Activated naive CD8-positive, alpha-beta T cell (primary cell): Measurements from ENCODE around the gene PEAR1.
A peak's percentile ranks its signal among the peaks of the same experiment; 100 is the strongest.

ENCODE experiments used
- H3K27ac Mint-ChIP-seq: one replicate; pipeline ENCODE4 v1.8.0; 2021; ENCODE audit warnings: mixed read lengths
- H3K27me3 Mint-ChIP-seq: one replicate; pipeline ENCODE4 v1.8.0; 2021; ENCODE audit warnings: mixed read lengths
- H3K36me3 Mint-ChIP-seq: one replicate; pipeline ENCODE4 v1.8.0; 2021; ENCODE audit warnings: mixed read lengths
- H3K4me1 Mint-ChIP-seq: one replicate; pipeline ENCODE4 v1.8.0; 2021; ENCODE audit warnings: low read depth, mixed read lengths
- H3K4me3 Mint-ChIP-seq: one replicate; pipeline ENCODE4 v1.8.0; 2021; ENCODE audit warnings: mild to moderate bottlenecking, mixed read lengths
- H3K9me3 Mint-ChIP-seq: one replicate; pipeline ENCODE4 v1.8.0; 2021; ENCODE audit warnings: low read depth, mixed read lengths

The PEAR1 gene

DNA sequence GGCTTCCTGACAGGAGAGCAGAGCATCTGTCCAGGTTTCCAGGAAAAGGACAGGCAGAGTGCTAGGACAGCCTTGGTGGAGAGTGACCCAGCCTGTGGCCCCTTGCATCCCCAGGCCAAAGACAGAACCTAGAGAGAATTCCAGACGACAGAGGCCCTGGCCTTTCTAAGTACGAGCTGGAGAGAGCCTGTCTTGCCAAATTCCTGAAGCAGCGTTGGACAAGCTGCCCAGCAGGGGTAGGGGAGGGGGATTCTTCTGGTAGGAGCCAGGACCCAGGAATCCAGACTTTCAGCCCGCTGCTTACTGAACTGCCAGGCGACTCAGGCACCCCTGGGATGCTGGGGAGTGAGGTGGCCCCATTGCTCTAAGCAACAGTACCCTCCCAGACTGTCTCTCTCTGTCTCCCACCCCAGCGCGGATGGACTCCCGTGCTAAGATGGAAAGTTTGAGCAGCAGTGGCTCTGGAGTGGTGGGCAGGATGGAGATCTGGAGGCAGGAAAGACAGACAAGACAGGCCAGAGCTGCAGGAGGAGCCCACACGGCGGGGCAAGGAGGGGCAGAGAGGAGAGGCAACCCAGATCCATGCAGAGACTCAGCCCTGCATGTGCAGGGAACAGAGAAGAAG, 8.8 kb upstream of the PEAR1 start:
- no peaks in the 10 kb centered on the region for H3K36me3 Mint-ChIP-seq
- no peaks in the 10 kb centered on the region for H3K9me3 Mint-ChIP-seq
- peaks cover 13% of the 10 kb centered on the region for H3K27me3 Mint-ChIP-seq
- no peak overlapping the region for H3K4me3 Mint-ChIP-seq
- H3K4me1 Mint-ChIP-seq, result no peaks in the 10 kb centered on the region
- H3K27ac Mint-ChIP-seq, result no peak overlapping the region

DNA sequence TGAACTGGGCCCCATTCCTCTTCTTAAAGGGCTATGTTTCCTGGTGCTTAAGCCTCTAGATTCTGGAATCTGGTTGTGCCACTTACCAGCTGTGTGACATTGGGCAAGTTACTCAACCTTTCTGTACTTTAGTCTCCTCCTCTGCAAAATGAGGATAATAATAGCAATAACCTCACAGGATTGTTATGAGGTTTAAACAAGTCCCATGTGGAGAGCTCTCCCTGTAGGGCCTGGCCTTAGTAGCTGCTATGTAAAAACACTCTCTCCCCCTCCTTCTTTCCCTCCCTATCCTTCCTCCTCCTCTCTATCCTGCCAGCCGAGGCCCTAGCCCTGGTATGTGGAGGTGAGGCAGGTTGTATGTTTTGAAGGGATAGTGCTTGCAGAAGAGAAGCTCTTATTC, 8.2 kb upstream of the PEAR1 start:
- H3K36me3 Mint-ChIP-seq, result no peaks in the 10 kb centered on the region
- no peak overlapping the region for H3K4me3 Mint-ChIP-seq
- H3K9me3 Mint-ChIP-seq, result no peaks in the 10 kb centered on the region
- H3K27ac Mint-ChIP-seq, result no peak overlapping the region
- peaks cover 2% of the 10 kb centered on the region for H3K4me1 Mint-ChIP-seq
- peaks cover 15% of the 10 kb centered on the region for H3K27me3 Mint-ChIP-seq

DNA sequence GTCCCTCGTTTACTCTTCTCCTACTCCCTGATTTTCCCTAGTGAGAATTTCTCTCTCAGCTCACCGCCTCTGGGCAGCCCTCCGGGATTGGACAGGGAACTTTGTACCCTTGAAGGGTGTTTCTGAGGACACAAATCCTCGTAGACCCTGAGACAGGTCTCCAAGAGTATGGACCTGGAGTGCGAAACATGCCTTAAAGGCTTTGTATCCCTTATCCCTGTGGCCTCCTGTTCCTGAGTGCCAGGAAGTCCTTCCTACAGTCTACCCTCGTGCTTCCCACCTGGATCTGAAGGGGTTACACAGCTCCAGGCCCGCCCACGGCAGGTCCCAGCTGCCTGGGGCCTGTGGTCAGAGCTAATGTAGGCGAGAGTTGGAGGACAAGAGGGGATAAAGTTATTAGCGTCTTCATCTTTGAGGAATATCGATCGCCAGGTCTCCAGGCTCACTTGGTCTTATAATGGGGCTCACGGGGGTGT, 7.6 kb upstream of the PEAR1 start:
- H3K27ac Mint-ChIP-seq, result no peak overlapping the region
- H3K27me3 Mint-ChIP-seq, result peaks cover 18% of the 10 kb centered on the region
- H3K9me3 Mint-ChIP-seq, result no peaks in the 10 kb centered on the region
- peaks cover 3% of the 10 kb centered on the region for H3K4me1 Mint-ChIP-seq
- H3K4me3 Mint-ChIP-seq, result no peak overlapping the region
- no peaks in the 10 kb centered on the region for H3K36me3 Mint-ChIP-seq

DNA sequence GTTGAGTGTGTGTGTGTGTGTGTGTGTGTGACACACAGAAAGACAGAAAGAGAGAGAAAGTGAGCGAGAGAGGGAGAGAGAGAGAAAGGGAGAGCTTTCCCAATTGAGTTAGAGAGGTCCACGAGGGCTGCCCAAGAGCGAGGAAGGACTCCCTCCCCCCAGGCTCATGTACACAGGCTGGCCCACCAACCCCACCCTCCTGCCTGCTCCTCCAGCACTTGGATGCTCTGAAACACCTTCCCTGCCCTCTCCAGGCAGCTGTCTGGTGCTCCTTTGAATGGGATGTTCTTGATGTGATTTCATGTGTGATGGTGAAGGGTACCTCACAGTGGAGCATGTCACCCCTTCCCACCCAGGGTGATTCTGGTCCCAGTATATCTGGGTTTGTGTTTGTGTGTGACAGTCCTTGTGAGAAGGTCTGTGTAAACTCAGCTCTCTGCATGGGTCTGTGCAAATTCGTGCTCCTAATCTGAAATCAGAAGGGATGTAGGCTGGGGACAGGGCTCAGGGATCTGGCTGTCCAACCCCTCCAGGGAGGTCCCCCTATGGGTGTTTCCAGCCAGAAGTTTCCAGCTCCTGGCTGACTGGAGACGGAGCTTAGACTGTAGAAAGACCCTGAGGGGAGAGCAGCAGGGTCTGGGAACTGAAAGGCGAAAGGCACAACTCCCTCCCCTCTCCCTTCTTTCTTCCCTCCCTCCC, 6.8 kb upstream of the PEAR1 start:
- Mint-ChIP-seq H3K36me3 (no peaks in the 10 kb centered on the region), H3K4me3 (no peak overlapping the region), H3K27me3 (peaks cover 22% of the 10 kb centered on the region), H3K27ac (no peak overlapping the region), H3K9me3 (no peaks in the 10 kb centered on the region), H3K4me1 (peaks cover 3% of the 10 kb centered on the region)

DNA sequence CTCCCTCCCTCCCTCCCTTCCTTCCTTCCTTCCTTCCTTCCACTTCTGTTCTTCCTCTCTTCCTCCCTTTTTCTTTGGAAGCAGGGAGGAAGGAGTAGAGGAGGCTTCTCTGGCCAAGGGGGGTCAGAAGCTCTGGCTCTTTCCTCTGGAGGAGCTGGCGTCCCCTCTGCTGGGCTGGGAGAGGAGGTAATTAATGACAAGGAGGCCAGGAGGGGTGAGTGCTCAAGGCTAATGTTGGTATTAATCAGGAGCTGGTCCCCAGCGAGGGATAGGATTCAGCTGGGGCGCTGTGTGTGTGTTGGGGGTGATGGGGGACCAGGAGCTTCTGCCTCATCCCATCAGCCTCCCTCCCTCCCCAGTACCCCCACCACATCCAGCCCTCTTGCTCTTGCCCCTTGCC, 6.2 kb upstream of the PEAR1 start:
- no peak overlapping the region for H3K27ac Mint-ChIP-seq
- H3K9me3 Mint-ChIP-seq, result no peaks in the 10 kb centered on the region
- no peak overlapping the region for H3K4me3 Mint-ChIP-seq
- peaks cover 6% of the 10 kb centered on the region for H3K4me1 Mint-ChIP-seq
- H3K36me3 Mint-ChIP-seq, result no peaks in the 10 kb centered on the region
- peaks cover 23% of the 10 kb centered on the region for H3K27me3 Mint-ChIP-seq

DNA sequence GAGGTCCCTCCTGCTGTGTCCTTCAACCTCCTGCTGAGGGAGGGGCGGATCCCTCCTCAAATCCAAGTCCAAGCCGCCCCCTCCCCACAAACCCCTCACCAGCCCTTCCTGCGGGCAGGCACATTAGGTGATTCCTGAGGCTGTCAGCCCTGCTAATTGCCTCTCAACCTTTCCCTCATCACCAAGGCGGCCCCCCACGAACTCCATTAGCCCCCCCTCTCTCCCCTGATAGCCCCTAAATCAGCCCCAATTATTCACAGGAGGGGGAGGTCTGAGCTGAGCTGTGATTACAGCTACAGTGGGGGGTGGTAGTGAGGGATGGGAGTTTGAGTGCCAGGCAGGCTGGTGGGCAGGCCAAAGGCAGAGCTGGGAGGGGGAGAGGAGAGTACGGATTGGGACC, 5.8 kb upstream of the PEAR1 start:
- H3K4me1 Mint-ChIP-seq, result peaks cover 6% of the 10 kb centered on the region
- H3K27me3 Mint-ChIP-seq, result peaks cover 23% of the 10 kb centered on the region
- H3K36me3 Mint-ChIP-seq, result no peaks in the 10 kb centered on the region
- H3K27ac Mint-ChIP-seq, result no peak overlapping the region
- H3K9me3 Mint-ChIP-seq, result no peaks in the 10 kb centered on the region
- H3K4me3 Mint-ChIP-seq, result no peak overlapping the region

DNA sequence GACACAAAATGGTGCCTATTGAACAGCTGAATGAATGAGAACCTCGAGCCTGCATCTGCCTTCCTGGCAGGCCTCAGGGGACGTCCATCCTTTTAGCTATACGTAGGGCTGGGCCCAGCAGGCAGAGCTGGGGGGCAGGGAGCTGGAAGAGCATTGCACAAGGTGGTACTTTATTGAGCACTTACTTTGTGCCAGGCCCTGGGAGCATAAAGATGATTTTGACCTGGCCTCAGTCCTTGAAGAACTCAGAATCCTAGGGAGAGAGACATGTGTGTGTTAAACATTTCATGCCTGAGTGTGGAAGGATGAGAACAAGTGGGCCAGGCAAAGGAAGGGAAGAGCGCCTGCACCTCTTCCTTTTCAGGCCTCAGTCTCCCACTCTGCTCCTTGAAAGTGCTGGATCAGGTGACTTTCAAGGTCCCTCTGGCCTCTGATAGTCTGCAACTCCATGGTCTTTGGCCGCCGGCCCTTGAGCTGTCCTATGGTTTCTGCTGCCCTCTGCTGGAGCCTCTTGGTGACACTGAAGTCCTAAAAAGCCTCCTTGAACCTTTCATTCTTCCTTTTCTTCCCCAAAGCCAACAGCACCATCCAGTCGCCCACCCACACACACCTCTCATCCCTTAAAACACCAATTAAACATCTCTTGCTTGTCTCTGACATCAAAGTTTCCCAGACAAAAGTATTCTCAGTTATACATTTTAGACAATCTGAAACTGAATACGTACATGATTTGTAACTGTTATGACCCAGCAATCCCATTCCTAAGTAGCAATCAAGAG, 3.5 kb upstream of the PEAR1 start:
- H3K9me3 Mint-ChIP-seq, result no peaks in the 10 kb centered on the region
- peaks cover 28% of the 10 kb centered on the region for H3K27me3 Mint-ChIP-seq
- no peaks in the 10 kb centered on the region for H3K36me3 Mint-ChIP-seq
- H3K4me1 Mint-ChIP-seq, result peaks cover 13% of the 10 kb centered on the region
- H3K27ac Mint-ChIP-seq, result no peak overlapping the region
- H3K4me3 Mint-ChIP-seq, result no peak overlapping the region

DNA sequence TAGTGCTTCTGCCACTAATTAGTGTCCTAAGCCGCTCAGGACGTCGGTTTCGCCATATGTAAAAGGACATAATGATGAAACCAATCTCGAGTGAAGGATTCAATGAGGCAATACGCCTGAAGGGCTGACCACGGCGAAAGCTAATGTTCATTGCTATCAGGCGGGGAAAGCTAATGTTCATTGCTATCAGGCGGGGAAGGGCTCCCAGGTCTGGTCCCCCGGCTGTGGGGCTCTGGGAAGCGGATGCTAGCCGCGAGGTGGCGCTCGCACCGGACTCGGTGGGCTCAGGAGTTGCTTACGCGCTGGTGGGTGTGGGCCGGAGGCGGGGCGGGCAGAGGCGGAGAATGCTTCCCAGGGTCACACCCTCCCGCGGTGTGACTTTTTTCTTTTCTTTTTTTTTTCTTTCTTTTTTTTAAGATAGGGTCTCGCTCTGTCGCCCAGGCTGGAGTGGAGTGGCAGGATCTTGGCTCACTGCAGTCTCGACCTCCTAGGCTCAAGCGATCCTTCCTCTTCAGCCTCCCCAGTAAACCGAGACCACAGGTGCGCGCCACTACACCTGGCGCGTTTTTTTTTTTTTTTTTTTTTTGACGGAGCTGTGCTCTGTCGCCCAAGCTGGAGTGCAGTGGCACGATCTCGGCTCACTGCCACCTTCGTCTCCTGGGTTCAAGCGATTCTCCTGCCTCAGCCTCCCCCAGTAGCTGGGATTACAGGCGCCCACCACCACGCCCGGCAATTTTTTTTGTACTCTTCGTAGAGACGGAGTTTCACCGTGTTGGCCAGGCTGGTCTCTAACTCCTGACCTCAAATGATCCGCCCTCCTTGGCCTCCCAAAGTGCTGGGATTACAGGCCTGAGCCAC, 1.1 kb upstream of the PEAR1 start:
- Mint-ChIP-seq H3K27ac (no peak overlapping the region), H3K4me3 (peak overlapping the region; percentile 60)

DNA sequence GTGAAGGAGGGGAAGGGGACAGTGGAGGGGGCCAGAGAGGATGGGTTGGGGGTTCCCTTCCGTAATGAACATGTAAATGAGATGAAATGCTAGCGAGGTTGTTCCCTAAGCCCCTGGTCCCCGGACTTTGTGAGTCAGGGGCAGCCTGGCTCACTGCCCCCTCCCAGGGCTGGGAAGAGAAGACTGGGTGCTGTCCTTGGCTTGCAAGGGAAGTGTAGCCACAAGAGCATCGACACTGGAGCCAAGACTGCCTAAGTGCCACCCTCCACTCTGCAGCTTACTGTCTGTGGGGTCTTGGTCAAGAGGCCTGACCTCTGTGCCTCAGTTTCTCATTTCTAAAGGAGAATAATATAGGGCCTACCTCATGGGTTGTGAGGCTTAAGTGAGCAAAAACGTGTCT, 483 bp downstream of the PEAR1 start:
- H3K4me1 Mint-ChIP-seq, result peaks cover 21% of the 10 kb centered on the region

More for the DNA sequence above, 1.1 kb upstream of the PEAR1 start:
- no peaks in the 10 kb centered on the region for H3K36me3 Mint-ChIP-seq
- H3K9me3 Mint-ChIP-seq, result no peaks in the 10 kb centered on the region
- peaks cover 25% of the 10 kb centered on the region for H3K27me3 Mint-ChIP-seq
- H3K4me1 Mint-ChIP-seq, result peaks cover 13% of the 10 kb centered on the region

DNA sequence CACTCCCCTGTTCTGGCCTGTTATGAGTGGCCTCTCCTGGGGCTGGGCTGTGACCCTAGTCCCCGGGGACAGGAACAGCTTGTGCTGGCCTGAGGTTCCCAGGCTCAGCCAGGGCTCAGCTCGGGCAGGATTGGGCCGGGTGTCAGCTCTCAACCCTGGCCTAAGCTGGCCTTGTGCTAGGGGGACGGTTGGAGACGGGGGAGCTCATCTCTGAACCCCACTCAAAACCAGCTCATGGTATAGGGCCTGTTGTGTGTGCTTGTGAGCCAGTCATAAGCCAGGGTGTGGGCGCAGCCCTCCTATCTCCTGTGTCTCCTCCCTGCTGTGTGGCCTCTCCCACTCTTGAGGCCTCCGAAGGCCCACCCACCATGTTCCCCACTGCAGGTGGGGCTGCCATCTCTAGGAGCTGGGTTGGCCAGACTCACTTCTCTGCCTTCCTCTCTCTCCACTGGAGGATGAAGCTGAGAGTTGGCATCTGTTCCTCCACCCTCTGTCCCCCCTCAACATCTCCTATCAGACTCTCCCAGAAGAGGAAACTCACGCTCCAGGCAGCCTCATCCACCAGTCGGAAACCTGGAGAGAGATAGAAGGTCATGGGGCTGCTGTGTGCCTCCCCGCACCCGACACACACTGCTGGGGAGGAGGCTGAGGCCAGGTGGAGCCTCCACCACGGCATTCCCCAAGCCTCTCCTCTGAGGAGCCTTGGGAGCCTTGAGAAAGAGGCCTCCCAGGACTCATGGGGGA, 1.4 kb downstream of the PEAR1 start:
- Mint-ChIP-seq H3K36me3 (no peaks in the 10 kb centered on the region), H3K4me3 (no peak overlapping the region), H3K9me3 (no peaks in the 10 kb centered on the region), H3K27me3 (peaks cover 19% of the 10 kb centered on the region), H3K4me1 (peaks cover 21% of the 10 kb centered on the region), H3K27ac (no peak overlapping the region)

More for the DNA sequence above, 483 bp downstream of the PEAR1 start:
- H3K27me3 Mint-ChIP-seq, result peaks cover 22% of the 10 kb centered on the region
- peak overlapping the region; percentile 30 for H3K4me3 Mint-ChIP-seq
- no peaks in the 10 kb centered on the region for H3K9me3 Mint-ChIP-seq
- no peaks in the 10 kb centered on the region for H3K36me3 Mint-ChIP-seq
- no peak overlapping the region for H3K27ac Mint-ChIP-seq

DNA sequence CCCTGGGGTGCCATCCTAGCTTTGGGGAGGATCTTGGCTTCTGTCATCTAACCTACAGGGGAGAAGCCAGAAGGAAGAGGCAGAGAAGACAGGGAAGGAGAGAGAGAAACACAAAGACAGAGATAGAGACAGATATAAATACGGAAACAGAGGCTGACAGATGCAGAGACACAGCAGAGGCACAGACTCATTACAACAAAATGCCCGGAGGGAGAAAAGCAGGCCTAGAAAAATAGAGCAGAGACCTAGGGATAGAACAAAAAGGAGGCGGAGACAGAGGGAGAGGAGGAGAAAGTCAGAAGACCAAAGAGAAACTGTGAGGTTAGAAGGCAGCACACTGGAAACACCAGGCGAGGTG, 1.9 kb downstream of the PEAR1 start:
- Mint-ChIP-seq H3K27me3 (peaks cover 16% of the 10 kb centered on the region), H3K4me1 (peaks cover 18% of the 10 kb centered on the region), H3K9me3 (no peaks in the 10 kb centered on the region), H3K36me3 (no peaks in the 10 kb centered on the region), H3K4me3 (no peak overlapping the region), H3K27ac (no peak overlapping the region)

DNA sequence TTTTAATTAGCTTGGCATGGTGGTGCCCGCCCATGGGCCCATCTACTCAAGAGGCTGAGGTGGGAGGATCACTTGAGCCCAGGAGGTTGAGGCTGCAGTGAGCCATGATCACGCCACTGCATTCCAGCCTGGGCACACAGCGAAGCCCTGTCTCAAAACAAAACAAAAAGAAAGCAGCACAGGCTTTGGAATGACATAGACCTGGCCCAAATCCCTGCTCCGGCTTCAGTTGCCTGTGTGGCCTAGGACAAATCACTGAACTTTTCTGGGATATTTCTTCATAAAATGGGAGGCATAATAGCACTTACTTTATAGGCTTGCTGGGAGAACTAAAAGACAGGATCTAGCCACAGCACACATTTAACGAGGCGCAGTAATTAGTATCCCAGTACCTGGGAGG, 2.4 kb downstream of the PEAR1 start:
- Mint-ChIP-seq H3K36me3 (no peaks in the 10 kb centered on the region), H3K27ac (no peak overlapping the region), H3K9me3 (no peaks in the 10 kb centered on the region), H3K27me3 (peaks cover 14% of the 10 kb centered on the region), H3K4me3 (no peak overlapping the region), H3K4me1 (peaks cover 18% of the 10 kb centered on the region)

DNA sequence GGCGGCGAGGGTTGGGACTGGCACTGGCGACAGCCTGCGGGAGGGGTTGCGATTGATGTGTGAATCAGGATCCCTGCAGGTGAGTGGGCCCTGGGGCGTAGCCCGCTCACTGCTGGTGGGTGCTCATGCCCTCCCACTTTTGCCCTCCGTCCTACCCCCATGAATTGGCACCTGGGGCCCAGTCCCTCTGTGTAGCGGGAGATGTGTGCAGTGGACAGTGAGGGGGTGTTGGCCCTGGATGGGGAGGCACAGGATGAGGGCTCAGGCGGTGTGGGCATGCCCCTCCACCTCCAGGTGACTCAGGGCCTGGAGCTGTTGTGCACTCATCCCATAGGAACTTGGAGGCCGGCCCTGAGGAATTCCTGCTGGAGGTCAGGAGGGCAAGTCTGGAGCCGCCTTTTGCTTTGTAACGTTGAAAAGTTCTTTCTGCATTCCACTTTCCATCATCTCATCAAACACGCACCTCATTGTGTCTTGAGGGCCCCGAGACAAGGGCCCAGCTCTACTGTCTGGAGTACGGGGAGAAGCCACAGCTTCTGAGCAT, 3.0 kb downstream of the PEAR1 start:
- H3K36me3 Mint-ChIP-seq, result no peaks in the 10 kb centered on the region
- no peaks in the 10 kb centered on the region for H3K9me3 Mint-ChIP-seq
- no peak overlapping the region for H3K27ac Mint-ChIP-seq
- peaks cover 18% of the 10 kb centered on the region for H3K4me1 Mint-ChIP-seq
- H3K4me3 Mint-ChIP-seq, result no peak overlapping the region
- H3K27me3 Mint-ChIP-seq, result peaks cover 10% of the 10 kb centered on the region
